MCF 10A (cell line): ENCODE data around the gene SLC38A2. TPM values are rescaled to one million over a fixed set of nuclear protein-coding genes. Genes with fewer than 3 reads are reported as not detected.

Source experiments
- BruUV-seq: library from RNA; stranded (reverse); fragments of 400-500 nt; replicated peaks from 2 replicates; lab custom pipeline; 2021; lab: Mats Ljungman, UMichigan
- CTCF ChIA-PET: fragments of 300-600 bp; sonication (Branson Sonifier 250); formaldehyde crosslinking; extraction: SDS; loops from one replicate; lab custom pipeline; 2021; ENCODE audit warnings: antibody characterized with exemption, inconsistent platforms; lab: Yijun Ruan, JAX
- POLR2A ChIA-PET: fragments of 300-600, 350-650 bp; sonication (Branson Sonifier 250); formaldehyde crosslinking; extraction: SDS; loops from one replicate; lab custom pipeline; 2020; ENCODE audit warnings: antibody characterized with exemption, inconsistent platforms; lab: Yijun Ruan, JAX
- DNase-seq: peaks from one replicate; pipeline ENCODE4 v3.0.0-alpha.2; 2018; ENCODE audit not compliant: unreplicated experiment
- H3K27ac Mint-ChIP-seq: one replicate; pipeline ENCODE4 v1.8.0; 2022; ENCODE audit warnings: mild to moderate bottlenecking, low read depth, mixed read lengths; ENCODE audit not compliant: unreplicated experiment
- H3K27me3 Mint-ChIP-seq: one replicate; pipeline ENCODE4 v1.8.0; 2022; ENCODE audit warnings: mixed read lengths; ENCODE audit not compliant: insufficient read depth, unreplicated experiment
- H3K36me3 Mint-ChIP-seq: one replicate; pipeline ENCODE4 v1.8.0; 2022; ENCODE audit warnings: mild to moderate bottlenecking, moderate library complexity, mixed read lengths; ENCODE audit not compliant: insufficient read depth, unreplicated experiment
- H3K4me1 Mint-ChIP-seq: one replicate; pipeline ENCODE4 v1.8.0; 2022; ENCODE audit warnings: mixed read lengths; ENCODE audit not compliant: insufficient read depth, unreplicated experiment
- H3K4me3 Mint-ChIP-seq: one replicate; pipeline ENCODE4 v1.8.0; 2022; ENCODE audit warnings: mild to moderate bottlenecking, moderate library complexity, mixed read lengths; ENCODE audit not compliant: unreplicated experiment
- H3K9me3 Mint-ChIP-seq: one replicate; pipeline ENCODE4 v1.8.0; 2022; ENCODE audit warnings: mixed read lengths; ENCODE audit not compliant: unreplicated experiment
- CTCF ChIP-seq: fragments of 200-600 bp; IDR thresholded peaks from one replicate; pipeline ENCODE4 v1.8.0; 2022; ENCODE audit warnings: antibody characterized with exemption, mild to moderate bottlenecking; ENCODE audit not compliant: unreplicated experiment
- intact Hi-C: fragments of 100-400 bp; cut with micrococcal nuclease; formaldehyde crosslinking; loops from 2 replicates; pipeline ENCODE4 v1.14.1; 2022
- total RNA-seq: library from RNA; stranded (reverse); gene quantifications from 2 replicates; pipeline ENCODE4 v1.2.3, GENCODE V29; 2022

Gene SLC38A2
- total RNA-seq, 1 experiment from 2014 or later: 1,070 TPM

GRCh38 chr12:46351886-46352650, 20.5 kb downstream of the SLC38A2 start:
- POLR2A ChIA-PET: interaction anchor here (0.7 to 1.4 kb wide), 3 partner anchors 15 to 582 kb away, joined by 3 to 6 read pairs (median 4); partner anchors contain the start of gene SLC38A1
- TF ChIP-seq CTCF: no peak
- CTCF ChIA-PET: interaction anchor here (0.6 to 1.8 kb wide), 3 partner anchors 12 to 227 kb away, joined by 3 to 5 read pairs (median 4); no protein-coding TSS in a partner anchor

GRCh38 chr12:46351138-46351537, 21.4 kb downstream of the SLC38A2 start:
- POLR2A ChIA-PET: interaction anchor here (0.7 to 1.4 kb wide), 3 partner anchors 16 to 583 kb away, joined by 3 to 6 read pairs (median 4); partner anchors contain the start of gene SLC38A1
- no peak for TF ChIP-seq CTCF
- Mint-ChIP-seq H3K4me1 (no peaks in the 10 kb centered on the region), H3K27me3 (no peaks in the 10 kb centered on the region), H3K9me3 (no peaks in the 10 kb centered on the region), H3K4me3 (no peak overlapping the region), H3K27ac (peak overlapping the region; percentile 20), H3K36me3 (peaks cover 3% of the 10 kb centered on the region)
- intact Hi-C loops: no loop called here
- DNase-seq: no peak
- CTCF ChIA-PET: interaction anchor here (0.7 to 1.8 kb wide), 3 partner anchors 13 to 280 kb away, joined by 3 to 5 read pairs (median 3); no protein-coding TSS in a partner anchor
- BruUV-seq: no TSS peak

More at GRCh38 chr12:46351886-46352650, 20.5 kb downstream of the SLC38A2 start:
- intact Hi-C loops: no loop called here
- no peak overlapping the region for H3K27ac Mint-ChIP-seq
- no peaks in the 10 kb centered on the region for H3K27me3 Mint-ChIP-seq
- peaks cover 13% of the 10 kb centered on the region for H3K36me3 Mint-ChIP-seq
- no peaks in the 10 kb centered on the region for H3K9me3 Mint-ChIP-seq
- BruUV-seq: no TSS peak
- no peak for DNase-seq
- no peak overlapping the region for H3K4me3 Mint-ChIP-seq
- no peaks in the 10 kb centered on the region for H3K4me1 Mint-ChIP-seq

- no TSS peak for BruUV-seq
- Mint-ChIP-seq H3K27me3 (no peaks in the 10 kb centered on the region), H3K27ac (no peak overlapping the region)
Measured at GRCh38 chr12:46349253-46349652, 23.3 kb downstream of the SLC38A2 start.

More at GRCh38 chr12:46349253-46349652, 23.3 kb downstream of the SLC38A2 start:
- no peaks in the 10 kb centered on the region for H3K36me3 Mint-ChIP-seq
- POLR2A ChIA-PET: no interaction called here
- H3K9me3 Mint-ChIP-seq: no peaks in the 10 kb centered on the region
- CTCF ChIA-PET: no interaction called here
- intact Hi-C loops: no loop called here
- H3K4me1 Mint-ChIP-seq: no peaks in the 10 kb centered on the region
- no peak overlapping the region for H3K4me3 Mint-ChIP-seq
- TF ChIP-seq CTCF: no peak
- DNase-seq: no peak
